ENCODE results near the gene UACA. TPM values are rescaled to one million over a fixed set of nuclear protein-coding genes. Genes with fewer than 3 reads are reported as not detected.
"Not testable (repeated sequence)": the region's sequence is repeated elsewhere in the genome, so short reads cannot be mapped to it uniquely, and the experiment has no call there.

UACA gene
- total RNA-seq, 2 experiments from 2014 or later, result 2.4 to 2.8 TPM

DNA sequence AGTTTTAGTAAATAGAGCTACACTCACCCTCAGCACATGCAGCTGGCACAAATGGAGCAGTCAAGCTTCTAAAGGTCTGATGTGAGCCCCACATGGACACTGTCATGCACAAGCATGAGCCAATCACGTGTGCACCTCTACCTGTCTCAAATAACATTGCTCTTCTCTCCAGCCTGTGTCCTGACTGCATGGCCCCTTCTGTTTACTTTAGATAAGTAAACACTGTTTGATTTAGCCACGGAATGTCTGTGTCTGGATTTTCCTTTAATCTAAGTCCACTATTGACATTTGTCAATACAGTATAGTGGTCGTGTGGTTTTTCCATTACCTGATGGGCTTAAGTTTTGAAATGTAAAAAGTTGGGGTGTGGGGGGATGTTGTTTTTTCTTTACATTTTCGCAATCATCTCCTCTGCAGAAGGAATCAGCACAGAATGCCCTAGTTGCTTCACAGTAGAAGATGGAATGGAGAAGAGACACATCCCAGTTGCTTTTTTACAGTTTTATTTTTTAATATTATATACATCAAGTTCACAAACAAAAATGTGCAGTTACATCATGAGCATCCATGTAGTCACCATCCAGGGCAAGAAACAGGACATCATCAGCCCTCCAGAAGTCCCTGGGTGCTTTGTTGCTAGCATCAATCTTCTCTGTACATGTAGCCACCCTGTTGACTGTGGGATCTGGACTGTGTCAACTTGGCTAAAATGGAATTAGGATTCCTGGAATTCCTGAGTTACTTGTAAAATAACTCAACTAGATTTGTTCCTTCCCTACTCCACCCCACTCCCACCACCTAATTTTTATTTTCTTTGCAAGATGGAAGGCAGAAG lies 146.1 kb downstream of the UACA start:
- POLR2A ChIA-PET, result no interaction called here
- CTCF ChIA-PET, result no interaction called here
- intact Hi-C loops (cut with micrococcal nuclease), result no loop called here
- Mint-ChIP-seq H3K4me3 (no peak overlapping the region), H3K27ac (no peak overlapping the region), H3K27me3 (peaks cover 14% of the 10 kb centered on the region), H3K36me3 (ENCODE audit: low read depth) (no peaks in the 10 kb centered on the region), H3K9me3 (peaks cover 4% of the 10 kb centered on the region), H3K4me1 (ENCODE audit: low read depth) (no peaks in the 10 kb centered on the region)
- ATAC-seq (no peak), DNase-seq (no peak)
- TF ChIP-seq, protein P1, sequence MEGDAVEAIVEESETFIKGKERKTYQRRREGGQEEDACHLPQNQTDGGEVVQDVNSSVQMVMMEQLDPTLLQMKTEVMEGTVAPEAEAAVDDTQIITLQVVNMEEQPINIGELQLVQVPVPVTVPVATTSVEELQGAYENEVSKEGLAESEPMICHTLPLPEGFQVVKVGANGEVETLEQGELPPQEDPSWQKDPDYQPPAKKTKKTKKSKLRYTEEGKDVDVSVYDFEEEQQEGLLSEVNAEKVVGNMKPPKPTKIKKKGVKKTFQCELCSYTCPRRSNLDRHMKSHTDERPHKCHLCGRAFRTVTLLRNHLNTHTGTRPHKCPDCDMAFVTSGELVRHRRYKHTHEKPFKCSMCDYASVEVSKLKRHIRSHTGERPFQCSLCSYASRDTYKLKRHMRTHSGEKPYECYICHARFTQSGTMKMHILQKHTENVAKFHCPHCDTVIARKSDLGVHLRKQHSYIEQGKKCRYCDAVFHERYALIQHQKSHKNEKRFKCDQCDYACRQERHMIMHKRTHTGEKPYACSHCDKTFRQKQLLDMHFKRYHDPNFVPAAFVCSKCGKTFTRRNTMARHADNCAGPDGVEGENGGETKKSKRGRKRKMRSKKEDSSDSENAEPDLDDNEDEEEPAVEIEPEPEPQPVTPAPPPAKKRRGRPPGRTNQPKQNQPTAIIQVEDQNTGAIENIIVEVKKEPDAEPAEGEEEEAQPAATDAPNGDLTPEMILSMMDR (IDR thresholded peaks at IDR 0.05), result no peak

DNA sequence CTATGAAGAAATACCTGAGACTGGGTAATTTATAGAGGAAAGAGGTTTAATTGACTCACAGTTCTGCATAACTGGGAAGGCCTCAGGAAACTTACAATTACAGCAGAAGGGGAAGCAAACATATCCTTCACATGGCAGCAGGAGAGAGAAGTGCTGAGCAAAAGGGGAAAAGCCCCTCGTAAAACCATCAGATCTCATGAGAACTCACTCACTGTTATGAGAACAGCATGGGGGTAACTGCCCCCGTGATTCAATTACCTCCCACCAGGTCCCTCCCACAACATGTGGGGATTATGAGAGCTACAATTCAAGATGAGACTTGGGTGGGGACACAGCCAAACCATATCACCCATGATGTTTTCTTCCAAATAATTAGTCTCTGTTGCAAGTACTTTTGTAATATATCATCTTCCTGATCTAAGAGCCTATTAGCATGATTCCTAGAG lies 147.0 kb downstream of the UACA start:
- H3K27ac Mint-ChIP-seq; H3K4me1 Mint-ChIP-seq (ENCODE audit: low read depth); H3K9me3 Mint-ChIP-seq; POLR2A ChIA-PET; H3K4me3 Mint-ChIP-seq; H3K36me3 Mint-ChIP-seq (ENCODE audit: low read depth); DNase-seq; CTCF ChIA-PET; intact Hi-C loops (cut with micrococcal nuclease); ATAC-seq: not testable (repeated sequence)
- peaks cover 14% of the 10 kb centered on the region for H3K27me3 Mint-ChIP-seq

GRCh38 chr15:70615435-70616310 lies 147.7 kb downstream of the UACA start:
- Mint-ChIP-seq H3K36me3 (ENCODE audit: low read depth) (no peaks in the 10 kb centered on the region), H3K9me3 (no peaks in the 10 kb centered on the region), H3K4me1 (ENCODE audit: low read depth) (no peaks in the 10 kb centered on the region), H3K27ac (no peak overlapping the region), H3K27me3 (peaks cover 10% of the 10 kb centered on the region), H3K4me3 (no peak overlapping the region)
- DNase-seq (no peak), ATAC-seq (no peak)
- ChIA-PET POLR2A (no interaction called here), CTCF (no interaction called here)
- intact Hi-C loops (cut with micrococcal nuclease), result no loop called here
- TF ChIP-seq, protein P1 (IDR thresholded peaks at IDR 0.05), result no peak

GRCh38 chr15:70614221-70614620 lies 149.1 kb downstream of the UACA start:
- H3K4me3 Mint-ChIP-seq, result no peak overlapping the region
- CTCF ChIA-PET, result interaction anchor here (1.5 kb wide), 1 partner anchor 108 kb away, joined by 3 read pairs; no protein-coding TSS in a partner anchor
- TF ChIP-seq, protein P1 (IDR thresholded peaks at IDR 0.05), result no peak
- no peak overlapping the region for H3K27ac Mint-ChIP-seq
- H3K4me1 Mint-ChIP-seq (ENCODE audit: low read depth), result no peaks in the 10 kb centered on the region
- DNase-seq (no peak), ATAC-seq (no peak)
- H3K27me3 Mint-ChIP-seq, result peaks cover 10% of the 10 kb centered on the region
- no peaks in the 10 kb centered on the region for H3K9me3 Mint-ChIP-seq
- intact Hi-C loops (cut with micrococcal nuclease), result no loop called here
- no peaks in the 10 kb centered on the region for H3K36me3 Mint-ChIP-seq (ENCODE audit: low read depth)
- POLR2A ChIA-PET, result no interaction called here

DNA sequence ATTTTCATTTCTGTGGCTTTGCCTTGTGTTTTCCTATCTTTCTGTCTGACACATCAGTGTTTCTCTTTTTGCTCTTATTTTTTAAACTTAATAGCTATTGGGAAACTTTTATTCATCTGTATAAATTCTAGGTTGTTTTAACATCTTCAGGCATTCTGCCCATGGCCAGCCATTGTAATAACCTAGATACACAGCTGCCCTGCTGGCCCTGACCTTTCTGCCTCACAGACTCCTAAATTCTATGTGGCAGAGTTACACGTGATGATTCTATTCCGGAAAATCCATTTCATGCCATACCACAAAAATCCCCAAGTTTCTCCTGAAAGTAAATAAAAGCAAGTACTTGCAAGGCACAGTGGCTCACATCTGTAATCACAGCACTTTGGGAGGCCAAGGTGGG lies 150.1 kb downstream of the UACA start:
- Mint-ChIP-seq H3K27me3 (peaks cover 10% of the 10 kb centered on the region), H3K36me3 (ENCODE audit: low read depth) (no peaks in the 10 kb centered on the region), H3K9me3 (no peaks in the 10 kb centered on the region), H3K4me3 (no peak overlapping the region), H3K4me1 (ENCODE audit: low read depth) (no peaks in the 10 kb centered on the region), H3K27ac (no peak overlapping the region)
- CTCF ChIA-PET, result interaction anchor here (1.5 kb wide), 1 partner anchor 109 kb away, joined by 3 read pairs; no protein-coding TSS in a partner anchor
- ATAC-seq, result no peak
- DNase-seq, result no peak
- POLR2A ChIA-PET, result no interaction called here
- intact Hi-C loops (cut with micrococcal nuclease), result no loop called here
- TF ChIP-seq, protein P1 (IDR thresholded peaks at IDR 0.05), result no peak
